Stomach smooth muscle (tissue), 2 donors: ENCODE data around the gene IL4R.

Experiments
- H3K27ac ChIP-seq: one replicate; pipeline ENCODE4 v1.7.0; 2013; ENCODE audit warnings: mild to moderate bottlenecking, low read length, inconsistent platforms
- H3K27me3 ChIP-seq, 2 donors: one replicate each; pipeline ENCODE4 v1.7.0; 2013; ENCODE audit warnings: low read length in 2 of 2; ENCODE audit not compliant: insufficient read depth in 2 of 2, control insufficient read depth in 1 of 2
- H3K36me3 ChIP-seq, 2 donors: one replicate each; pipeline ENCODE4 v1.7.0; 2013; ENCODE audit warnings: low read length in 2 of 2; ENCODE audit not compliant: control insufficient read depth in 2 of 2, insufficient read depth in 2 of 2
- H3K4me1 ChIP-seq: one replicate; pipeline ENCODE4 v1.7.0; 2013; ENCODE audit warnings: low read length; ENCODE audit not compliant: control insufficient read depth, insufficient read depth
- H3K4me3 ChIP-seq, 2 donors: one replicate each; pipeline ENCODE4 v1.7.0; 2013; ENCODE audit warnings: low read length in 2 of 2
- H3K9ac ChIP-seq, 2 donors: one replicate each; pipeline ENCODE4 v1.7.0; 2013; ENCODE audit warnings: low read length in 2 of 2, mild to moderate bottlenecking in 1 of 2
- H3K9me3 ChIP-seq, 2 donors: one replicate each; pipeline ENCODE4 v1.7.0; 2013; ENCODE audit warnings: low read length in 2 of 2; ENCODE audit not compliant: control insufficient read depth in 2 of 2
- donor health status: healthy.
- donor health status: Pancreatic carcinoma.

Gene IL4R

DNA sequence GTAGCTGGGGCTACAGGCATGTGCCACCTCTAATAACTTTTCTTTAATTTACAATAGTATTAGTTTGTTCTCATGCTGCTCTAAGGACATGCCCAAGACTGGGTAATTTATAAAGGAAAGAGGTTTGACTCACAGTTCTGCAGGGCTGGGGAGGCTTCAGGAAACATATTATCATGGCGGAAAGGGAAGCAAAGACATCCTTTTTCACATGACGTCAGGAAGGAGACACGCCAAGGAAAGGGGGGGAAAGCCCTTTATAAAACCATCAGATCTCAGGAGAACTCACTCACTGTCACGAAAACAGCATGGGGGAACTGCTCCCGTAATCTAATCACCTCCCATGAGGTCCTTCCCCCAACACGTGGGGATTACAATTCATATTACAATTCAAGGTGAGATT, 18.3 kb downstream of the IL4R start:
- peak overlapping the region; percentile 99 for H3K27ac ChIP-seq

DNA sequence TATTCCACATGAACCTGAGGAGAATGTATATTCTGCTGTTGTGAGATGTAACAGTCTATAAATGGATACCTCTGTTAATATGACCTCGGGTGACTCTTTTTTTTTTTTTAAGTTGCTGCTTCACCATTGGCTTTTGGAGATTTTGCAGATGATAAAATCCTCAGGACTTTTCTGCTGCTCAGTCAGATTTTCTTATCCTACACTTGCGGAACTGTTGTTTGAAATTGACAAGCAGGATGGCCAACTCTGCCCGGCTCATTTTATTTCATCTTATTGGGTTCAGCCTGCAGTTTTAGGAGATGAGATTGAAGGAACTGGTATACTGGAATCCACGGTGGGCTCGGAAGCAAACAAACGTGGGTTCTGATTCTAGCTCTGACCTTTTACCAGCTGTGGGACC, 19.3 kb downstream of the IL4R start:
- H3K27ac ChIP-seq: peak overlapping the region; percentile 99
- peaks cover 66% of the 10 kb centered on the region for H3K4me1 ChIP-seq
- peak overlapping the region; percentile 65 to 82 for H3K9ac ChIP-seq
- peak overlapping the region; percentile 67 to 68 for H3K4me3 ChIP-seq
- H3K27me3 ChIP-seq: no peaks in the 10 kb centered on the region
- no peaks in the 10 kb centered on the region for H3K9me3 ChIP-seq
- H3K36me3 ChIP-seq: peaks cover 6 to 11% of the 10 kb centered on the region in 2 donors

More for the DNA sequence above, 18.3 kb downstream of the IL4R start:
- Histone ChIP-seq H3K9ac (no peak overlapping the region), H3K36me3 (peaks cover 6 to 11% of the 10 kb centered on the region in 2 donors), H3K4me1 (peaks cover 72% of the 10 kb centered on the region), H3K27me3 (no peaks in the 10 kb centered on the region), H3K9me3 (no peaks in the 10 kb centered on the region), H3K4me3 (no peak overlapping the region)

DNA sequence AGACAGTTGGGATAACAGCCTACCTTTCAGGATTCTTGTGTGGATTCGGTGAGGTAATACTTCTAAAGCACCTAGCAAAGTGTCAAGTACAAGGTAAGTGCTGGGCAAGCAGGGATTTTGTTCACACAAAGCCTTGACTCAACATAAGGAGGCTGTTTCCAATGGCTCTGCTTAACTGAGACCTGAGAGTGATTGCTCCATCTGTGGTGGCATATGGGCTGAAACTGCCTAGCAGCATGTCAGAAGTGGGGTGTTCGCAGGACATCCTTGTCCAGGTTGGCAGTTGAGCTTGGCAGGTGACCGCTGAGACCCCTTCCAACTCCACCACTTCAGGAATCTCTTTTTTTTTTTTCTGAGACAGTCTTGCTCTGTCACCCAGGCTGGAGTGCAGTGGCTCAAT, 19.8 kb downstream of the IL4R start:
- Histone ChIP-seq H3K4me1 (peaks cover 66% of the 10 kb centered on the region), H3K27me3 (no peaks in the 10 kb centered on the region), H3K9ac (peak overlapping the region; percentile 65 to 82), H3K9me3 (no peaks in the 10 kb centered on the region), H3K27ac (peak overlapping the region; percentile 99), H3K4me3 (peak overlapping the region; percentile 67 to 68), H3K36me3 (peaks cover 6 to 13% of the 10 kb centered on the region in 2 donors)

DNA sequence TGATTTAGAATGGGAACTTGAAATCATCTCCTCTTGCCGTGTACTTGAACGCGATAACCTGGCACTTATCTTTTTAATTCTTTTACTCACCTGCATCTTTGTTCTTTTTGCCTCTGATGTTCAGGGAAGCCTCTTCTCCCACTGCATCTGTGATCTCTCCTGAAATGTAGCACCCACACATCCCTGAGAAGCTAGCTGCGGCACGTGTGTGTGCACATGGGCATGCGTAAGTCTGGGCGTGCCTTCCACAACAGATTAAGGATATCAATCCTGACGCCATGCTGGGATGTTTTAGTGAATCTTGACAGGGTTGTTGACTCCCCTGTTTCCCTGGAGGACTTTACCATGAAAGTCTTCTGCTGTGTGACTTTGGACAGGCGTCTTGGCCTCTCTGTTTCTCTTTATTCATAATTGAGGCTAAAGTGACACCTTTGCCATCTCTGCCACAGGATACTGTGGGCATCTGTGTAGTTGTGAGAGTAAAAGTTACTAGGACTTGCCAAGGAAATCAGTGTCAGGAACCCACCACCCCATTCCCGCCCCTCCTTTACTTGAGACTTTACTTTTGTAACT, 20.5 kb downstream of the IL4R start:
- no peaks in the 10 kb centered on the region for H3K9me3 ChIP-seq
- H3K27ac ChIP-seq: peak overlapping the region; percentile 99
- peaks cover 9 to 17% of the 10 kb centered on the region in 2 donors for H3K36me3 ChIP-seq
- peaks cover 61% of the 10 kb centered on the region for H3K4me1 ChIP-seq
- peak overlapping the region; percentile 65 to 72 for H3K9ac ChIP-seq
- H3K27me3 ChIP-seq: no peaks in the 10 kb centered on the region
- peak overlapping the region; percentile 69 to 80 for H3K4me3 ChIP-seq

DNA sequence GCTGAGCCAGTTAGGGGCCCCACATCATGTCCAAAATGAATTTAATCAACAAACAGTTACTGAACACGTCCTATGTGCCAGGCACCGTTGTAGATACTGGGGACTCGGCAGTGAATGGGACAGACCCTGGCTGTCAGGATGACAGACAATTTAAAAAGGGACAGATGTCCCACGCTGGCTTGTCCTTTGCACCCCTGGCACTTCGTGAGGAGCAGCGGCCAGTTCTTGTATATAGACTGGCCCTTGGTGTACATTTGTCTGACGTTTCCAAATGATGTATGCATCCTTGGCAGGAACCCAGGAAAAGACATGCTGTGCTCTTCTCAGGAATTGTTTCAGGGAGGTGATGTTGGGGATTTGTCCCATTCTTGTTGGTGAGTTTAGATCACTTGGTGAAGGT, 21.1 kb downstream of the IL4R start:
- Histone ChIP-seq H3K36me3 (peaks cover 13 to 20% of the 10 kb centered on the region in 2 donors), H3K9ac (peak overlapping the region; percentile 65 to 72), H3K27ac (peak overlapping the region; percentile 99), H3K27me3 (no peaks in the 10 kb centered on the region), H3K4me1 (peaks cover 58% of the 10 kb centered on the region), H3K4me3 (peak overlapping the region; percentile 69 to 80), H3K9me3 (no peaks in the 10 kb centered on the region)

DNA sequence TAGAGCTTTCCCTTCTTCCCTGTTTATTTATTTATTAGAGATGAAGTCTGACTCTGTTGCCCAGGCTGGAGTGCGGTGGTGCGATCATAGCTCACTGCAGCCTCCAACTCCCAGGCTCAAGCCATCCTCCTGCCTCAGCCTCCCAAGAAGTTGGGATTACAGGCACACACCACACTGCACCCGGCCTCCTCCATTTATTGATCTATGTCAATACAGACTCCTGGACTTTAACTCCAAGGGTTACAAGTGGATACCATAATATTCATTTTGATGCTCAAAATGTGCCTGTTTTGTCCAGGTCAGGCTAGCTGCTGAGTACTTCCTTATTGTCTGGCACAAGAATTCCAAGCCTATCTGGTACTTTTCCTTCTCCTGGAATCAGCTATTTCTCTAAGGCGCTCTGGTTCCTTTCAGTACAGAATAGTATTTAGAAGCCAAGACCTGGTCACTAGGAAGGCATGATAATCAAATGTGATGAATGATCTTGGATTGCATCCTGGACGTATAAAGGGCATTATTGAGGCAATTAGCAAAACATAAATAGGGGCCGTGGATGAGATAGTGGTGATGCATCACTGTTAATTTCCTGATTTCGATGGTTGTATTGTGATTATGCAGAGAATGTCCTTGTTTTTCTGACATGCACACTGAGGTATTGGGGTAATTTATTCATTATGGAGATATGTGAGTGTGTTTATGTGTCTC, 21.7 kb downstream of the IL4R start:
- peaks cover 52% of the 10 kb centered on the region for H3K4me1 ChIP-seq
- peaks cover 20 to 24% of the 10 kb centered on the region in 2 donors for H3K36me3 ChIP-seq
- H3K9ac ChIP-seq: peak overlapping the region; percentile 65 to 72
- H3K4me3 ChIP-seq: peak overlapping the region; percentile 69 to 80
- H3K9me3 ChIP-seq: no peaks in the 10 kb centered on the region
- H3K27me3 ChIP-seq: no peaks in the 10 kb centered on the region
- peak overlapping the region; percentile 99 for H3K27ac ChIP-seq

DNA sequence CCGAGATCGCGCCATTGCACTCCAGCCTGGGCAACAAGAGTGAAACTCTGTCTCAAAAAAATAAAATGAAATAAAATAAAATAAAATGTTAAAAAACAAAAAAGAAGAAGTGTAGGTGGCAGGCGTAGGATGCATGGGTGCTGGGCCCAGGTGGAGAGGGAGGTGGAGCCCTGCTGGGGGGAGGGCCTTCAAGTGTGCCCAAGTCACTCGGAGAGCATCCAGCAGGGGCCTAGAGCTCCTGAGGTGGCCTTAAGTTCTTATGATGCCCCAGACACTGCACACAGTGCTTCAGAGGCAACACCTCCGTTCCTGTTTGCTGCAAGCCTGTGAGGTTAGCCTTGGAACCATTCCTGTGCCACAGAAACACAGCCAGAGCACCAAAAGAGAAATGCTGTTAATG, 23.2 kb downstream of the IL4R start:
- Histone ChIP-seq H3K4me1 (peaks cover 43% of the 10 kb centered on the region), H3K36me3 (peaks cover 35 to 38% of the 10 kb centered on the region in 2 donors), H3K27ac (peak overlapping the region; percentile 46), H3K27me3 (no peaks in the 10 kb centered on the region), H3K4me3 (peak overlapping the region in 1 of 2 donors; percentile 35), H3K9ac (no peak overlapping the region), H3K9me3 (no peaks in the 10 kb centered on the region)

DNA sequence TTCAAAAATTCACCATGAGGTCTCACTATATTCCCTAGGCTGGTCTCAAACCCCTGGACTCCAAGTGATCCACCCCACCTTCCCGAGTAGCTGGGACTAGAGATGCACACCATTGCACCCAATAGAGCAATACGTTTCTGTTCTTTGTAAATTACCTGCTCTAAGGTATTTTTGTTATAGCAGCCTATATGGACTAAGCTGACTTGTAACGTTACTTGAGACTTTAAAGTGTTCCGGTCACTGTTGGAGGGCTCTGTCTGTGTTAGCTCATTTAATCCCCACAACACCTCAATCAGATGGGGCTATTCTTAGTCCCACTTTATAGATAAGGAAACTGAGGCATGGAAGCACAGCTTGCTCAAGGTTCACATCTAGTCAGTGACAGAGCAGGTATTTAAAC, 25.4 kb downstream of the IL4R start:
- H3K27ac ChIP-seq: peak overlapping the region; percentile 41

DNA sequence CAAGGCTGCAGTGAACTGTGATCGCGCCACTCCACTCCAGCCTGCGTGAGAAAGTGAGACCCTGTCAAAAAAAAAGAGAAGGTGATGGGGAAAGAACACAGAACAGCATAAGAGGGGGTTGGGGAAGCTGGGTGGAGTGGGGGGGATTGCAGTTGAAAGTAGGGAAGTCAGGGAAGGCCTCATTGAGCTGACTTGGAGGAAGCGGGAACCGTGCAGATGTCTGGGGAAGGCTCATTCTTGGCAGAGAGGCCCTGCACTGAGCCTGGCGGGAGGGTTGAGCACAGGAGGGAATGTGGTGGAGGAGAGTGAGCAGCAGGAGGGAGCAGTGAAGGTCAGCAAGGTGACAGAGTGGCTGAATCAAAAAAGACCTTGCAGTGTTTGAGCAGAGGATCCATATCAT, 26.9 kb downstream of the IL4R start:
- H3K9ac ChIP-seq: peak overlapping the region in 1 of 2 donors; percentile 27
- no peak overlapping the region for H3K27ac ChIP-seq
- no peak overlapping the region for H3K4me3 ChIP-seq
- no peaks in the 10 kb centered on the region for H3K27me3 ChIP-seq
- H3K9me3 ChIP-seq: no peaks in the 10 kb centered on the region
- H3K36me3 ChIP-seq: peaks cover 50 to 58% of the 10 kb centered on the region in 2 donors
- peaks cover 17% of the 10 kb centered on the region for H3K4me1 ChIP-seq

More for the DNA sequence above, 25.4 kb downstream of the IL4R start:
- H3K9ac ChIP-seq: no peak overlapping the region
- no peak overlapping the region for H3K4me3 ChIP-seq
- no peaks in the 10 kb centered on the region for H3K9me3 ChIP-seq
- H3K27me3 ChIP-seq: no peaks in the 10 kb centered on the region
- peaks cover 44 to 45% of the 10 kb centered on the region in 2 donors for H3K36me3 ChIP-seq
- H3K4me1 ChIP-seq: peaks cover 32% of the 10 kb centered on the region

DNA sequence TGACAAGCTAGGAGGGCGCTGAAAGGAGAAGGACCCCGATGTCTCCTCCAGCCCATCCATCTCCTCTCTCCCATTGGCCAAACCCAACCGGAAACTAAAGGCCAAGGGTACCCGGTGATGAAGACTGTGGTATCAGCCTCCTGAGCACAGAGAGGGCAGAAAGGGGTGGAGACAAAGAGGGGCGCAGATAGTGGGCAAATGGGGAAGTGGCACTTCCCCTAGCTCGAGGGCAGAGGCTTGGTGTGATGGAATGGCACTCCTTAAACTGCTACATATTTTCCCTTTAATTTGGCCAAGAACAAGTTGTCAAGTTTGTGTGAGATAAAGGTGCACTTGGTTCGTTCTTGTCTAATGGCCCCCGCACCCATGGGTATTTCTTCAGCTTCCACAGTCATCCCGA, 27.8 kb downstream of the IL4R start:
- H3K9ac ChIP-seq: no peak overlapping the region
- H3K27ac ChIP-seq: no peak overlapping the region
- no peaks in the 10 kb centered on the region for H3K9me3 ChIP-seq
- H3K4me3 ChIP-seq: no peak overlapping the region
- peaks cover 10% of the 10 kb centered on the region for H3K4me1 ChIP-seq
- H3K27me3 ChIP-seq: no peaks in the 10 kb centered on the region
- H3K36me3 ChIP-seq: peaks cover 53 to 62% of the 10 kb centered on the region in 2 donors

DNA sequence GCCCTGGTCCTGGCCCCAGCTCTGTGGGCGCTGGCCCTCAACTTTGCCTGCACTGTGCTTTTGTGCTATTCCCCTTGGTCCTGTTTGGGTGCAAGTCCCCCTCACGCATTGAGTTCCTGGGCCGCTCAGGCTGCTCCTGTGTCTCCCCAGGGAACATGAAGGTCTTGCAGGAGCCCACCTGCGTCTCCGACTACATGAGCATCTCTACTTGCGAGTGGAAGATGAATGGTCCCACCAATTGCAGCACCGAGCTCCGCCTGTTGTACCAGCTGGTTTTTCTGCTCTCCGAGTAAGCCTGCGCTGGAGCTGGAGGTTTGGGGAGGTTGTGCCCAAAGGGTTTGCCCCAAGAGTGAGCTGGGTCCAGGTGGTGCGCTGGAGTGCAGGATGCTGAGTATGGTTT, 28.2 kb downstream of the IL4R start:
- no peaks in the 10 kb centered on the region for H3K27me3 ChIP-seq
- no peak overlapping the region for H3K27ac ChIP-seq
- H3K9me3 ChIP-seq: no peaks in the 10 kb centered on the region
- no peak overlapping the region for H3K4me3 ChIP-seq
- H3K36me3 ChIP-seq: peaks cover 57 to 66% of the 10 kb centered on the region in 2 donors
- peaks cover 8% of the 10 kb centered on the region for H3K4me1 ChIP-seq
- no peak overlapping the region for H3K9ac ChIP-seq
